ENCODE measurements around the gene TRIP6. TPM values are rescaled to one million over a fixed set of nuclear protein-coding genes. Genes with fewer than 3 reads are reported as not detected.

Gene TRIP6
- total and polyA plus RNA-seq, 2 of the 8 experiments (the other 6 are each of a cell fraction or from before 2014, with no cell fraction given): 88.4 to 103 TPM

DNA sequence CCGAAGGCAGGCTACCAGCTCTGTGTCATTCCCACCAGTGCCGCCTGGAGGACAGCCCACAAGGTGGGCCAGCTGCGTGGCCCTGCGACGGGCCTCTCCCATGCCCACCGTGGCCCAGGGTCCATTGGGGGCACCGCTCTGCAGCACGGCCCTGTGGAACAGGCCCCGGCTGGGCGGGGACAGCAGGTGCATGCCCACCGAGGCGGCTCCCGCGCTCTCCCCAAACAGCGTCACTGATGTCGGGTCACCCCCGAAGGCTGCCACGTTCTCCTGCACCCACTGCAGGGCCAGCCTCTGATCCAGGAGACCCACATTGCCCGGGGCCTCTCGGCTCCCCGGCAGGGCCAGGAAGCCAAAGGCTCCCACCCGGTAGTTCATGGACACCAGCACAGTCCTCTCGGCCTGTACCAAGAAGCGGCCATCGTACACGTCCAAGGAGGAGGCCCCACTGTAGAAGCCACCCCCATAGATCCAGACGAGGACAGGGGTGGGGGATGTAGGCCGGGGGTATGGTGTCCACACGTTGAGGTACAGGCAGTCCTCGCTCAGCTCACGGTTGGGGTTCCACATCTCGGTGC, 26.2 kb downstream of the TRIP6 start:
- 95% methylated on average over 28 of the region's 32 CpGs; no CpG with 5 or more reads in 1 of the 2 experiments for WGBS, 2 experiments (ENCODE audit: extremely low coverage in 1 of 2, insufficient coverage in 1 of 2, insufficient read length in 1 of 2, insufficient replicate concordance in 2 of 2, low coverage in 1 of 2, low lambda C conversion rate in 2 of 2, missing lambda C conversion rate in 1 of 2)
- Histone ChIP-seq H4K5ac (ENCODE audit: insufficient read length, low read depth, low read length) (no peak overlapping the region), H3K9ac (replicated peaks in 1 of 4; ENCODE audit: extremely low read depth in 1 of 4, low read depth in 3 of 4, low read length in 3 of 4) (no peak overlapping the region), H3K4ac (replicated peaks; ENCODE audit: insufficient read length, low read depth, low read length) (no peak overlapping the region), H3K18ac (ENCODE audit: extremely low read depth, low read length) (no peak overlapping the region), H3K4me1 (replicated peaks in 1 of 4; ENCODE audit: control insufficient read depth in 3 of 4, insufficient read depth in 4 of 4, low read length in 3 of 4) (peaks cover 0 to 14% (median 8%) of the 10 kb centered on the region in 4 experiments; a peak in 6 of 7 replicates), H2BK20ac (ENCODE audit: low read length) (no peak overlapping the region), H3K4me2 (ENCODE audit: insufficient read depth in 1 of 2, low read depth in 2 of 2, low read length in 2 of 2) (no peak overlapping the region), H3K14ac (ENCODE audit: insufficient read length) (no peak overlapping the region), H3K23ac (ENCODE audit: insufficient read length) (no peak overlapping the region), H3K27me3 (replicated peaks in 1 of 4; ENCODE audit: control insufficient read depth in 3 of 4, extremely low read depth in 1 of 4, insufficient read depth in 3 of 4, low read length in 3 of 4) (peaks cover 15 to 35% (median 19%) of the 10 kb centered on the region in 4 experiments), H2BK5ac (ENCODE audit: low read depth, low read length) (no peak overlapping the region; the same call in 1 of the 2 replicates), H2BK12ac (ENCODE audit: low read depth, low read length) (peak overlapping the region; percentile 18; the same call in 1 of the 2 replicates), H3K79me1 (ENCODE audit: low read depth, low read length) (no peaks in the 10 kb centered on the region), H2AK5ac (ENCODE audit: low read depth, low read length) (no peak overlapping the region), H3K23me2 (ENCODE audit: low read depth, low read length) (peaks cover 19% of the 10 kb centered on the region; the same call in 1 of the 2 replicates), H2BK15ac (ENCODE audit: low read length) (0 out of 2 replicates have a peak overlapping the region, but pooled peaks have one; percentile 6), H3K4me3 (ENCODE audit: extremely low read depth in 1 of 4, insufficient read depth in 2 of 4, low read depth in 3 of 4, low read length in 4 of 4) (no peak overlapping the region), H3K27ac (ENCODE audit: low read depth, low read length) (no peak overlapping the region), H2AFZ (ENCODE audit: low read length) (no peak overlapping the region), H3K56ac (replicated peaks; ENCODE audit: insufficient read length, low read depth, low read length) (no peak overlapping the region), H4K91ac (replicated peaks; ENCODE audit: insufficient read length, low read length) (no peak overlapping the region), H4K20me1 (replicated peaks in 1 of 2; ENCODE audit: control insufficient read depth in 1 of 2, insufficient read depth in 2 of 2, low read length in 2 of 2) (peaks cover 6 to 8% of the 10 kb centered on the region in 2 experiments), H3K9me3 (ENCODE audit: insufficient read depth in 2 of 2, low read depth in 1 of 2, low read length in 1 of 2) (no peaks in the 10 kb centered on the region), H2BK120ac (replicated peaks; ENCODE audit: low read depth, low read length) (no peak overlapping the region), H3K36me3 (ENCODE audit: control insufficient read depth in 2 of 4, insufficient read depth in 4 of 4, low read length in 3 of 4) (peaks cover 0 to 5% (median 1%) of the 10 kb centered on the region in 4 experiments; a peak in 2 of 8 replicates), H3K79me2 (ENCODE audit: control insufficient read depth in 1 of 2, insufficient read depth in 2 of 2, low read length in 2 of 2) (peaks cover 0 to 5% of the 10 kb centered on the region in 2 experiments; a peak in 2 of 4 replicates), H4K8ac (ENCODE audit: extremely low read depth, insufficient read depth, low read length) (no peak overlapping the region)
- TF ChIP-seq NRF1 (IDR thresholded peaks at IDR 0.05; ENCODE audit: low read depth, low read length): no peak
- no peak for TF ChIP-seq KDM5A (IDR thresholded peaks at IDR 0.05; ENCODE audit: low read length)
- TF ChIP-seq JUND (IDR thresholded peaks at IDR 0.05; ENCODE audit: low read length): no peak
- TF ChIP-seq SP2 (IDR thresholded peaks at IDR 0.05; ENCODE audit: low read length): no peak
- TF ChIP-seq ZNF274 (IDR thresholded peaks at IDR 0.05; ENCODE audit: borderline replicate concordance, extremely low read depth, low read length): no peak
- TF ChIP-seq, protein P1, sequence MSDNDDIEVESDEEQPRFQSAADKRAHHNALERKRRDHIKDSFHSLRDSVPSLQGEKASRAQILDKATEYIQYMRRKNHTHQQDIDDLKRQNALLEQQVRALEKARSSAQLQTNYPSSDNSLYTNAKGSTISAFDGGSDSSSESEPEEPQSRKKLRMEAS (IDR thresholded peaks at IDR 0.05): no peak
- TF ChIP-seq EZH2 (IDR thresholded peaks at IDR 0.05; ENCODE audit: low read depth, low read length, severe bottlenecking): no peak
- no peak for TF ChIP-seq EGR1 (IDR thresholded peaks at IDR 0.05; ENCODE audit: borderline replicate concordance, low read depth, low read length)
- TF ChIP-seq, protein P2, sequence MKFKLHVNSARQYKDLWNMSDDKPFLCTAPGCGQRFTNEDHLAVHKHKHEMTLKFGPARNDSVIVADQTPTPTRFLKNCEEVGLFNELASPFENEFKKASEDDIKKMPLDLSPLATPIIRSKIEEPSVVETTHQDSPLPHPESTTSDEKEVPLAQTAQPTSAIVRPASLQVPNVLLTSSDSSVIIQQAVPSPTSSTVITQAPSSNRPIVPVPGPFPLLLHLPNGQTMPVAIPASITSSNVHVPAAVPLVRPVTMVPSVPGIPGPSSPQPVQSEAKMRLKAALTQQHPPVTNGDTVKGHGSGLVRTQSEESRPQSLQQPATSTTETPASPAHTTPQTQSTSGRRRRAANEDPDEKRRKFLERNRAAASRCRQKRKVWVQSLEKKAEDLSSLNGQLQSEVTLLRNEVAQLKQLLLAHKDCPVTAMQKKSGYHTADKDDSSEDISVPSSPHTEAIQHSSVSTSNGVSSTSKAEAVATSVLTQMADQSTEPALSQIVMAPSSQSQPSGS (IDR thresholded peaks at IDR 0.05; ENCODE audit: low read length): no peak
- TF ChIP-seq CREB1 (IDR thresholded peaks at IDR 0.05): no peak
- POLR2A ChIA-PET (ENCODE audit: partially characterized antibody): interaction anchor here (0.8 to 1.3 kb wide), 3 partner anchors 18 to 192 kb away, joined by 3 to 7 read pairs (median 3); partner anchors contain the start of genes SRRT and TRIM56
- DNase-seq (ENCODE audit: low read depth in 1 of 2, low spot score in 2 of 2) (no peak), FAIRE-seq (no peak)
- CTCF ChIA-PET (ENCODE audit: partially characterized antibody): interaction anchor here (0.5 to 2.9 kb wide), 11 partner anchors 57 to 244 kb away, joined by 3 to 21 read pairs (median 5); partner anchors contain the start of genes MUC12, MUC17 and MUC3A
